Sigmoid colon (tissue), 4 donors: ENCODE data around the gene MND1.

ENCODE experiments used
- EP300 ChIP-seq, 4 donors: sonication (generic); formaldehyde crosslinking; IDR thresholded peaks; one replicate each; pipeline ENCODE4 v1.6.1; 2017; ENCODE audit warnings: antibody characterized with exemption in 4 of 4
- POLR2A ChIP-seq, 2 donors: fragments of 450-650 bp; IDR thresholded peaks; one replicate each; pipeline ENCODE4 v1.6.1; 2016; ENCODE audit warnings: antibody characterized with exemption in 2 of 2, mild to moderate bottlenecking in 2 of 2, moderate library complexity in 2 of 2
- POLR2AphosphoS5 ChIP-seq, 4 donors: sonication (generic); formaldehyde crosslinking; IDR thresholded peaks; one replicate each; pipeline ENCODE4 v1.6.1; 2017; ENCODE audit warnings: antibody characterized with exemption in 4 of 4
- TF ChIP-seq, protein P1 (sequence below), 4 experiments: fragments of 450-650 bp in 3 of 4; fragments of 200-600 bp in 1 of 4; IDR thresholded peaks; one replicate each; pipeline ENCODE4 v1.5.1; 2016 to 2019; ENCODE audit warnings: antibody characterized with exemption in 4 of 4, mild to moderate bottlenecking in 3 of 4, moderate library complexity in 2 of 4

DNA sequence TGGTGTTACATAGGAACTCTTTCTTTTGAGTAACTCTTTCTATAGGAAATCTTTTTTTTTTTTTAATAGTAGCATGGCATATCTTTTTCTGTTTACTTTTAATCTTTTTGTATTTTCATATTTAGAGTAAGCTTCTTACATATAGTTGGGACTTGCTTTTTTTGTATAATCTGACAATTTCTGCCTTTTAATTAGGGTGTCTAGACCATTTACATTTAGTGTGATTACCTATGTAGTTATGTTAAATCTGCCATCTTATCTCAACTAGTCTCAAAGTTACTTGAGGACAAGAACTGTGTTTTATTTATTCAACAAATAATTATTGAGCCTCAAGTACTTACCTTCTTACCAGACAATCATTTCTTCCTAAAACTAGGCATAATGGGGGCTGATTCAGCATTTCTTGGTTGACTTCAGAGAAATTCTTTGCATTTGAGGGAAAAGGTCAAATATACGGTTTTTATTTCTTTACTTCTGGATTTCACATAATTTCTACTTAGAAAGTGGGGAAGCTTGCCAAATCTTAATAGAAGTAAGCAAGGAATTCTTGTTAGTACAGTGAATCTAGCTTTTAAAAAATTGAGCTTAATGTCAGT, 28.6 kb downstream of the MND1 start:
- TF ChIP-seq POLR2A (IDR thresholded peaks at IDR 0.05) (no peak), POLR2AphosphoS5 (IDR thresholded peaks at IDR 0.05) (no peak), EP300 (IDR thresholded peaks at IDR 0.05) (no peak)
- TF ChIP-seq, protein P1, sequence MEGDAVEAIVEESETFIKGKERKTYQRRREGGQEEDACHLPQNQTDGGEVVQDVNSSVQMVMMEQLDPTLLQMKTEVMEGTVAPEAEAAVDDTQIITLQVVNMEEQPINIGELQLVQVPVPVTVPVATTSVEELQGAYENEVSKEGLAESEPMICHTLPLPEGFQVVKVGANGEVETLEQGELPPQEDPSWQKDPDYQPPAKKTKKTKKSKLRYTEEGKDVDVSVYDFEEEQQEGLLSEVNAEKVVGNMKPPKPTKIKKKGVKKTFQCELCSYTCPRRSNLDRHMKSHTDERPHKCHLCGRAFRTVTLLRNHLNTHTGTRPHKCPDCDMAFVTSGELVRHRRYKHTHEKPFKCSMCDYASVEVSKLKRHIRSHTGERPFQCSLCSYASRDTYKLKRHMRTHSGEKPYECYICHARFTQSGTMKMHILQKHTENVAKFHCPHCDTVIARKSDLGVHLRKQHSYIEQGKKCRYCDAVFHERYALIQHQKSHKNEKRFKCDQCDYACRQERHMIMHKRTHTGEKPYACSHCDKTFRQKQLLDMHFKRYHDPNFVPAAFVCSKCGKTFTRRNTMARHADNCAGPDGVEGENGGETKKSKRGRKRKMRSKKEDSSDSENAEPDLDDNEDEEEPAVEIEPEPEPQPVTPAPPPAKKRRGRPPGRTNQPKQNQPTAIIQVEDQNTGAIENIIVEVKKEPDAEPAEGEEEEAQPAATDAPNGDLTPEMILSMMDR (IDR thresholded peaks at IDR 0.05): no peak
